H1 (cell line): Measurements from ENCODE around the gene NPFF. TPM values are rescaled to one million over a fixed set of nuclear protein-coding genes. Genes with fewer than 3 reads are reported as not detected.

Source experiments
- CTCF ChIA-PET: fragments of 300-600 bp; sonication (Branson Sonifier 250); formaldehyde crosslinking; loops from one replicate; lab custom pipeline; 2021; ENCODE audit not compliant: partially characterized antibody; lab: Charles Lee
- POLR2A ChIA-PET: fragments of 300-600 bp; sonication (Branson Sonifier 250); formaldehyde crosslinking; loops from one replicate; lab custom pipeline; 2021; ENCODE audit warnings: inconsistent platforms; ENCODE audit not compliant: partially characterized antibody; lab: Charles Lee
- DNase-seq, 2 experiments: peaks; one replicate each; pipeline versions ENCODE4 v3.0.0 to v3.0.0-alpha.2; 2010 to 2022; ENCODE audit warnings: low spot score in 2 of 2, low read depth in 1 of 2, mixed read lengths in 1 of 2
- FAIRE-seq: peaks from 2 replicates; lab custom pipeline; 2011; peaks lifted over from hg19 to GRCh38; lab: Jason Lieb, UNC
- H2AFZ ChIP-seq: 2 replicates; pipeline ENCODE4 v1.8.1; 2012; ENCODE audit warnings: low read length, inconsistent platforms
- H2AK5ac ChIP-seq: 2 replicates; pipeline ENCODE4 v1.6.1; 2013; ENCODE audit warnings: low read depth, low read length
- H2BK120ac ChIP-seq: replicated peaks from 2 replicates; pipeline ENCODE3; 2013; ENCODE audit warnings: low read depth, low read length, inconsistent platforms
- H2BK12ac ChIP-seq: 2 replicates; pipeline ENCODE4 v1.6.1; 2013; ENCODE audit warnings: low read depth, low read length
- H2BK15ac ChIP-seq: 2 replicates; pipeline ENCODE4 v1.6.1; 2013; ENCODE audit warnings: low read length
- H2BK20ac ChIP-seq: 2 replicates; pipeline ENCODE4 v1.6.1; 2013; ENCODE audit warnings: low read length
- H2BK5ac ChIP-seq: 2 replicates; pipeline ENCODE4 v1.6.1; 2013; ENCODE audit warnings: low read depth, low read length
- H3K14ac ChIP-seq: 2 replicates; pipeline ENCODE4 v1.6.1; 2013; ENCODE audit warnings: inconsistent platforms; ENCODE audit not compliant: insufficient read length
- H3K18ac ChIP-seq: 2 replicates; pipeline ENCODE4 v1.6.1; 2013; ENCODE audit warnings: low read length; ENCODE audit errors: extremely low read depth
- H3K23ac ChIP-seq: 2 replicates; pipeline ENCODE4 v1.6.1; 2013; ENCODE audit warnings: inconsistent platforms; ENCODE audit not compliant: insufficient read length
- H3K23me2 ChIP-seq: 2 replicates; pipeline ENCODE4 v1.6.1; 2013; ENCODE audit warnings: low read depth, low read length
- H3K27ac ChIP-seq: 2 replicates; pipeline ENCODE4 v1.6.1; 2011; ENCODE audit warnings: low read depth, low read length, inconsistent platforms
- H3K27me3 ChIP-seq, 4 experiments: replicated peaks in 1 of 4; 1 replicate in 1 of 4; 2 replicates in 3 of 4; pipeline versions ENCODE4 v1.6.1 to v1.8.1; 2011 to 2013; ENCODE audit warnings: low read length in 3 of 4, mild to moderate bottlenecking in 3 of 4, inconsistent platforms in 2 of 4, mixed read lengths in 2 of 4, moderate library complexity in 1 of 4; ENCODE audit not compliant: control insufficient read depth in 3 of 4, insufficient read depth in 3 of 4; ENCODE audit errors: extremely low read depth in 1 of 4
- H3K36me3 ChIP-seq, 4 experiments: 2 replicates each; pipeline versions ENCODE4 v1.6.1 to v1.8.1; 2011 to 2013; ENCODE audit warnings: mild to moderate bottlenecking in 4 of 4, low read length in 3 of 4, moderate library complexity in 2 of 4, control low read depth in 1 of 4, inconsistent platforms in 1 of 4; ENCODE audit not compliant: insufficient read depth in 4 of 4, control insufficient read depth in 2 of 4
- H3K4ac ChIP-seq: replicated peaks from 2 replicates; pipeline ENCODE3; 2013; ENCODE audit warnings: low read length, low read depth, mixed read lengths, inconsistent platforms; ENCODE audit not compliant: insufficient read length
- H3K4me1 ChIP-seq, 4 experiments: replicated peaks in 1 of 4; 1 replicate in 1 of 4; 2 replicates in 3 of 4; pipeline versions ENCODE4 v1.6.1 to v1.8.1; 2011 to 2013; ENCODE audit warnings: low read length in 3 of 4, inconsistent platforms in 2 of 4, mixed read lengths in 1 of 4; ENCODE audit not compliant: insufficient read depth in 4 of 4, control insufficient read depth in 3 of 4
- H3K4me2 ChIP-seq, 2 experiments: 2 replicates each; pipeline versions ENCODE4 v1.6.1 to v1.8.1; 2011 to 2013; ENCODE audit warnings: low read depth in 2 of 2, low read length in 2 of 2, control low read depth in 1 of 2, inconsistent platforms in 1 of 2, mild to moderate bottlenecking in 1 of 2; ENCODE audit not compliant: insufficient read depth in 1 of 2
- H3K4me3 ChIP-seq, 4 experiments: fragments of 200-600, 300-600 bp in 1 of 4; sonication (generic), shearing (Covaris generic), sonication (Bioruptor Twin) in 1 of 4; 2 replicates each; pipeline versions ENCODE4 v1.5.1 to v1.8.1; 2011 to 2016; ENCODE audit warnings: low read length in 4 of 4, low read depth in 3 of 4, control low read depth in 2 of 4, inconsistent platforms in 2 of 4, mild to moderate bottlenecking in 2 of 4, mixed read lengths in 1 of 4, moderate library complexity in 1 of 4; ENCODE audit not compliant: insufficient read depth in 2 of 4; ENCODE audit errors: extremely low read depth in 1 of 4
- H3K56ac ChIP-seq: replicated peaks from 2 replicates; pipeline ENCODE3; 2013; ENCODE audit warnings: low read depth, mild to moderate bottlenecking, mixed read lengths, low read length, inconsistent platforms; ENCODE audit not compliant: insufficient read length
- H3K79me1 ChIP-seq: 2 replicates; pipeline ENCODE4 v1.6.1; 2013; ENCODE audit warnings: low read depth, low read length, control low read depth
- H3K79me2 ChIP-seq, 2 experiments: 2 replicates each; pipeline versions ENCODE4 v1.6.1 to v1.8.1; 2012 to 2013; ENCODE audit warnings: low read length in 2 of 2, mild to moderate bottlenecking in 2 of 2, inconsistent platforms in 1 of 2; ENCODE audit not compliant: insufficient read depth in 2 of 2, control insufficient read depth in 1 of 2
- H3K9ac ChIP-seq, 4 experiments: replicated peaks in 1 of 4; 1 replicate in 1 of 4; 2 replicates in 3 of 4; pipeline versions ENCODE4 v1.6.1 to v1.8.1; 2011 to 2013; ENCODE audit warnings: low read depth in 3 of 4, low read length in 3 of 4, control low read depth in 2 of 4, mild to moderate bottlenecking in 2 of 4, moderate library complexity in 2 of 4, inconsistent platforms in 1 of 4; ENCODE audit errors: extremely low read depth in 1 of 4
- H3K9me3 ChIP-seq, 2 experiments: 2 replicates each; pipeline versions ENCODE4 v1.6.1 to v1.8.1; 2012 to 2013; ENCODE audit warnings: mild to moderate bottlenecking in 2 of 2, moderate library complexity in 2 of 2, control low read depth in 1 of 2, inconsistent platforms in 1 of 2, low read depth in 1 of 2, low read length in 1 of 2, mixed read lengths in 1 of 2; ENCODE audit not compliant: insufficient read depth in 2 of 2
- H4K20me1 ChIP-seq, 2 experiments: replicated peaks in 1 of 2; 2 replicates each; pipeline versions ENCODE3 to v1.8.1; 2011 to 2013; ENCODE audit warnings: inconsistent platforms in 2 of 2, low read length in 2 of 2, mild to moderate bottlenecking in 1 of 2; ENCODE audit not compliant: insufficient read depth in 2 of 2, control insufficient read depth in 1 of 2
- H4K5ac ChIP-seq: 2 replicates; pipeline ENCODE4 v1.6.1; 2013; ENCODE audit warnings: low read length, low read depth, mixed read lengths, inconsistent platforms; ENCODE audit not compliant: insufficient read length
- H4K8ac ChIP-seq: 2 replicates; pipeline ENCODE4 v1.8.0; 2013; ENCODE audit warnings: mild to moderate bottlenecking, moderate library complexity, low read length, inconsistent platforms; ENCODE audit not compliant: insufficient read depth; ENCODE audit errors: extremely low read depth
- H4K91ac ChIP-seq: replicated peaks from 2 replicates; pipeline ENCODE3; 2013; ENCODE audit warnings: low read length, mixed read lengths, inconsistent platforms; ENCODE audit not compliant: insufficient read length
- POLR2A ChIP-seq, 2 experiments: IDR thresholded peaks; 1 replicate in 1 of 2; 2 replicates in 1 of 2; pipeline ENCODE4 v1.6.1; 2011; ENCODE audit warnings: low read depth in 2 of 2, low read length in 2 of 2, mild to moderate bottlenecking in 2 of 2; ENCODE audit errors: control extremely low read depth in 1 of 2
- RAD21 ChIP-seq, 2 experiments: IDR thresholded peaks in 1 of 2; conservative IDR thresholded peaks in 1 of 2; 2 replicates each; pipeline ENCODE4 v1.6.1; 2011; ENCODE audit warnings: low read depth in 2 of 2, low read length in 2 of 2, improper control_type of control experiment in 1 of 2, inconsistent platforms in 1 of 2, mild to moderate bottlenecking in 1 of 2, moderate library complexity in 1 of 2
- SP2 ChIP-seq: IDR thresholded peaks from 2 replicates; pipeline ENCODE4 v1.6.1; 2012; ENCODE audit warnings: mild to moderate bottlenecking, low read length, inconsistent platforms
- TCF12 ChIP-seq: IDR thresholded peaks from 2 replicates; pipeline ENCODE4 v1.6.1; 2011; ENCODE audit warnings: low read depth, mild to moderate bottlenecking, low read length
- WGBS, 2 experiments: shearing (Covaris generic) in 1 of 2; methylation state at CpG; one replicate each; pipeline versions ENCODE4 v1.1.6 to v1.1.7; 2013 to 2015; ENCODE audit warnings: low lambda C conversion rate in 2 of 2, mixed read lengths in 2 of 2, inconsistent platforms in 1 of 2, low coverage in 1 of 2, missing lambda C conversion rate in 1 of 2; ENCODE audit not compliant: insufficient replicate concordance in 2 of 2, insufficient coverage in 1 of 2, insufficient read length in 1 of 2; ENCODE audit errors: extremely low coverage in 1 of 2, missing lambda C conversion rate in 1 of 2; 5-methylcytosine and 5-hydroxymethylcytosine counted together
- polyA plus RNA-seq, 7 experiments: library from polyadenylated mRNA; depleted of rRNA in 3 of 7; stranded (reverse) in 5 of 7; unstranded in 2 of 7; fragments of >200 nt in 5 of 7; fragments of 200-250 nt in 2 of 7; gene quantifications; 1 replicate in 5 of 7; 2 replicates in 1 of 7; 4 replicates in 1 of 7; pipeline versions ENCODE4 v1.2.1 to v1.2.3, GENCODE V29; 2011 to 2013; ENCODE audit warnings: missing spikeins in 2 of 7, mixed read lengths in 2 of 7
- total RNA-seq: library from RNA; stranded (reverse); fragmentation: NEBNext Ultra II Directional; extraction: Animal tissue kit (Norgen Biotek cat#: 25700); gene quantifications from 2 replicates; pipeline ENCODE4 v1.2.1, GENCODE V29; 2021
- TF ChIP-seq, protein P1 (sequence below), 3 experiments: IDR thresholded peaks; 1 replicate in 2 of 3; 2 replicates in 1 of 3; pipeline versions ENCODE4 v1.5.1 to v1.6.1; 2011; ENCODE audit warnings: low read length in 3 of 3, mild to moderate bottlenecking in 3 of 3, inconsistent platforms in 2 of 3, low read depth in 1 of 3, moderate library complexity in 1 of 3; ENCODE audit not compliant: insufficient read depth in 1 of 3; ENCODE audit errors: control extremely low read depth in 1 of 3

The NPFF gene
- total and polyA plus RNA-seq, 2 of the 8 experiments (the other 6 are each of a cell fraction or from before 2014, with no cell fraction given) = not detected

DNA sequence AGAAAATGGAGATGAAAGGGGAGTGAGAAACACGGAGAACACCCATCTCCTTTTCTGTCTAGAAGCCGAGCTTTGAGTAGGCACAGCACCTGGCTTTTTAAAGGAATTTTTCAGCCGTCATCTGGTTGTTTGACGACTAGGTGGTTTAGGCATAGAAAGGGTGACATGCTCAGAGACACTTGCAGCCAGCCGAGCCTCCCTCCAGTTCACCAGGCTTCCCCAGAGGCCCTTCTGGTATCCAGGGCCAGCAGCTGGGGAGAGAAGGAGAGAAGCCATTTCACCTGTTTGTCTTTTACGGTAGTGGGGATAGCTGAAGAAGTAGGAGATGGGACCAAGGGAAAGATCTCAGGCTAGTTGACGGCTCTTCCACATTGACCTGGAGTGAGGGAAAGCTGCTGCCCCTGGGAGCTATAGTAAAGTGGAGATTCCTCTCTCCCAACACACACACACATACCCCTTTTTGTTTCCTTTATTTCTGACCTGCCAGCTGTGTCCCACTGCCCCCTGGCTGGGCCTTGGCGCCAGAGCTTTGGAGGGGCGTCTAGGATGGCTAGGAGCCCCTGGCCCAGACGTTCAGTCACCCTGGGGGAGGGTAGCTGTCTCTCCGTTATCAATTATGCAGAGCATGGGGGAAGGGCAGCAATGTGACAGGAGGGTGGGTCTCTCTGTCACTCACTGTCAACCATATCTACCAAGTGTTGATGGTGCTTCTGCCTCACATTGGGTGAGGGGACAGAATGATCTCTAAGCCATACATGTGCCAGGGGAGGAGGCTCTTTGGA, 13.5 kb downstream of the NPFF start:
- H3K23ac ChIP-seq = no peak overlapping the region
- no peak overlapping the region for H2BK120ac ChIP-seq
- no peak overlapping the region for H4K8ac ChIP-seq
- H2BK5ac ChIP-seq = peak overlapping the region; percentile 22; the same call in 1 of the 2 replicates
- H3K56ac ChIP-seq = no peak overlapping the region
- H2AK5ac ChIP-seq = peak overlapping the region; percentile 47; the same call in 1 of the 2 replicates
- peaks cover 15 to 44% (median 18%) of the 10 kb centered on the region in 4 experiments for H3K4me1 ChIP-seq
- peak in 1 of 2 experiments; percentile 27; a peak in 1 of 4 replicates for TF ChIP-seq RAD21 (IDR thresholded peaks at IDR 0.05 in 1 of 2, conservative IDR thresholded peaks at IDR 0.05 in 1 of 2; ENCODE audit: low read depth in 2 of 2, low read length in 2 of 2)
- TF ChIP-seq SP2 = no peak
- no peak for TF ChIP-seq TCF12
- TF ChIP-seq POLR2A (IDR thresholded peaks at IDR 0.05; ENCODE audit: control extremely low read depth in 1 of 2, low read depth in 2 of 2, low read length in 2 of 2) = 0 out of 3 replicates have a peak, but pooled peaks of 1 of the 2 experiments have one; percentile 17
- TF ChIP-seq, protein P1, sequence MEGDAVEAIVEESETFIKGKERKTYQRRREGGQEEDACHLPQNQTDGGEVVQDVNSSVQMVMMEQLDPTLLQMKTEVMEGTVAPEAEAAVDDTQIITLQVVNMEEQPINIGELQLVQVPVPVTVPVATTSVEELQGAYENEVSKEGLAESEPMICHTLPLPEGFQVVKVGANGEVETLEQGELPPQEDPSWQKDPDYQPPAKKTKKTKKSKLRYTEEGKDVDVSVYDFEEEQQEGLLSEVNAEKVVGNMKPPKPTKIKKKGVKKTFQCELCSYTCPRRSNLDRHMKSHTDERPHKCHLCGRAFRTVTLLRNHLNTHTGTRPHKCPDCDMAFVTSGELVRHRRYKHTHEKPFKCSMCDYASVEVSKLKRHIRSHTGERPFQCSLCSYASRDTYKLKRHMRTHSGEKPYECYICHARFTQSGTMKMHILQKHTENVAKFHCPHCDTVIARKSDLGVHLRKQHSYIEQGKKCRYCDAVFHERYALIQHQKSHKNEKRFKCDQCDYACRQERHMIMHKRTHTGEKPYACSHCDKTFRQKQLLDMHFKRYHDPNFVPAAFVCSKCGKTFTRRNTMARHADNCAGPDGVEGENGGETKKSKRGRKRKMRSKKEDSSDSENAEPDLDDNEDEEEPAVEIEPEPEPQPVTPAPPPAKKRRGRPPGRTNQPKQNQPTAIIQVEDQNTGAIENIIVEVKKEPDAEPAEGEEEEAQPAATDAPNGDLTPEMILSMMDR (IDR thresholded peaks at IDR 0.05; ENCODE audit: control extremely low read depth in 1 of 3, insufficient read depth in 1 of 3, low read depth in 1 of 3, low read length in 3 of 3) = peak in 2 of 3 experiments; percentile 1 to 12; a peak in 1 of 4 replicates
- H4K91ac ChIP-seq = peak overlapping the region; percentile 15
- FAIRE-seq = no peak
- H4K20me1 ChIP-seq = peaks cover 0 to 3% of the 10 kb centered on the region in 2 experiments
- DNase-seq = no peak
- no peak overlapping the region for H4K5ac ChIP-seq
- peaks cover 16% of the 10 kb centered on the region for H3K23me2 ChIP-seq
- peaks cover 0 to 18% of the 10 kb centered on the region in 2 experiments; a peak in 2 of 4 replicates for H3K79me2 ChIP-seq
- peak overlapping the region; percentile 21; the same call in 1 of the 2 replicates for H2AFZ ChIP-seq
- CTCF ChIA-PET = interaction anchor here (0.9 to 4.7 kb wide), 13 partner anchors 9 to 166 kb away, joined by 3 to 25 read pairs (median 4); partner anchors contain the start of gene NPFF
- no peak overlapping the region for H3K14ac ChIP-seq
- 0 out of 2 replicates have a peak overlapping the region, but pooled peaks have one; percentile 39 for H2BK12ac ChIP-seq
- H3K4me2 ChIP-seq = peak overlapping the region; percentile 87 to 95
- 50% methylated on average over 11 of the region's 11 CpGs; no CpG with 5 or more reads in 1 of the 2 experiments for WGBS, 2 experiments
- no peaks in the 10 kb centered on the region for H3K27me3 ChIP-seq
- peak overlapping the region; percentile 97 for H3K18ac ChIP-seq
- no peaks in the 10 kb centered on the region for H3K36me3 ChIP-seq
- peak overlapping the region; percentile 54 to 65 (median 57); a peak in 7 of 8 replicates for H3K4me3 ChIP-seq
- H3K79me1 ChIP-seq = peaks cover 7% of the 10 kb centered on the region
- H2BK15ac ChIP-seq = peak overlapping the region; percentile 98
- no peak overlapping the region for H3K4ac ChIP-seq
- H3K9ac ChIP-seq = peak overlapping the region in 2 of 4 experiments; percentile 57 to 58; a peak in 4 of 7 replicates
- H2BK20ac ChIP-seq = peak overlapping the region; percentile 13; the same call in 1 of the 2 replicates
- peak overlapping the region; percentile 55; the same call in 1 of the 2 replicates for H3K27ac ChIP-seq
- POLR2A ChIA-PET = interaction anchor here (0.6 to 67.0 kb wide), 7 partner anchors 0 to 241 kb away, joined by 3 to 3397 read pairs (median 4); partner anchors contain the start of genes AAAS, MAP3K12, NPFF and PCBP2
- no peaks in the 10 kb centered on the region for H3K9me3 ChIP-seq
